GM23248 (cell line): ENCODE data around the gene CMIP.

Source experiments
- EZH2 ChIP-seq: fragments of 200-600 bp; sonication (generic); IDR thresholded peaks from 2 replicates; pipeline ENCODE4 v1.6.1; 2018; ENCODE audit warnings: antibody characterized with exemption, mild to moderate bottlenecking; ENCODE audit not compliant: insufficient read depth, poor library complexity, severe bottlenecking
- EZH2phosphoT487 ChIP-seq: fragments of 200-600 bp; sonication (generic); IDR thresholded peaks from 2 replicates; pipeline ENCODE4 v1.6.1; 2018; ENCODE audit warnings: antibody characterized with exemption, moderate library complexity, mild to moderate bottlenecking, low read depth; ENCODE audit not compliant: insufficient read depth

DNA sequence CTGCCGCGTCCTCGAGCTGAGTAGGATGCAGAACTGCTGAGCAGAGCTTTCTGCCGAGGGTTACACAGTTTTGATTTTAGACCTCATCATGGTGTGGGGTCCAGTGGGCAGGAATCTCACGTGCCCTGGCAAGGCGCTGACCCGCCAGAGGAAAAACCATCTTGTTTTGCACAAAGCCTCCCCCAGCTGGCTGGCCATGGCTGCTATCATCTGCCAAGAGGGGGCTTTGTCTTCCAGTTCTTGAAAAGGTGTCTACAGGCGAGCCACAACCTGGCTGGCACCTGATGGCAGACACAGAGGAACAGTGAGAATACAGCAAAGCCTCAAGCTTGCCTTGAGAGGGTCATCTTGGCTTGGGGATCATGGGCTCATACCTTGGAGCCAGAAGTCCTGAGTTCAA, 118.3 kb downstream of the CMIP start:
- no peak for TF ChIP-seq EZH2
- TF ChIP-seq EZH2phosphoT487 = no peak
